Motor neuron (in vitro differentiated cells): ENCODE data around the gene CKAP2L. TPM values are rescaled to one million over a fixed set of nuclear protein-coding genes. Genes with fewer than 3 reads are reported as not detected.

Source experiments
- ATAC-seq, 8 experiments: fragments of 200-7000 bp; cut with Tn5 transposase; replicated peaks in 6 of 8; 2 replicates each; pipeline ENCODE4 v1.8.0; 2021; ENCODE audit warnings: mild to moderate bottlenecking in 8 of 8, moderate library complexity in 8 of 8
- H3K27ac ChIP-seq, 2 donors: fragments of 250-450 bp; sonication (Bioruptor Pico); 2 replicates each; pipeline ENCODE4 v1.9.0; 2021; ENCODE audit warnings: antibody characterized with exemption in 2 of 2, mild to moderate bottlenecking in 2 of 2, moderate library complexity in 1 of 2
- H3K4me1 ChIP-seq, 2 donors: fragments of 250-450 bp; sonication (Bioruptor Pico); replicated peaks in 1 of 2; 2 replicates each; pipeline ENCODE4 v1.6.1; 2021; ENCODE audit warnings: antibody characterized with exemption in 2 of 2, mild to moderate bottlenecking in 2 of 2, moderate library complexity in 1 of 2
- H3K4me3 ChIP-seq, 5 donors: fragments of 250-450 bp; sonication (Bioruptor Pico); 2 replicates each; pipeline ENCODE4 v1.9.0; 2021; ENCODE audit warnings: antibody characterized with exemption in 5 of 5, mild to moderate bottlenecking in 5 of 5, moderate library complexity in 4 of 5
- WGBS, 10 experiments: fragments of 450-650 bp; shearing (Covaris generic); methylation state at CpG; one replicate each; pipeline ENCODE4 v1.0.0; 2022; 5-methylcytosine and 5-hydroxymethylcytosine counted together
- in situ Hi-C, 9 experiments: fragments of 400-800 bp; cut with MboI; loops; one replicate each; pipeline ENCODE4 v1.15.0; 2021; ENCODE audit warnings: low sequenced_read_pairs in 9 of 9, low pct_unique_long_range_greater_than_20kb in 2 of 9; ENCODE audit not compliant: unreplicated experiment in 9 of 9
- total RNA-seq, 8 experiments: library from RNA; unstranded; fragments of 300-600 nt; gene quantifications; 2 replicates each; pipeline versions ENCODE4 v1.2.3 to v1.2.4, GENCODE V29; 2022

The CKAP2L gene
- total RNA-seq, 8 experiments from 2014 or later = 0.73 to 22.5 (median 1.2) TPM

GRCh38 chr2:112798979-112799975, 34.9 kb upstream of the CKAP2L start:
- peaks cover 6 to 10% of the 10 kb centered on the region in 2 donors for H3K4me1 ChIP-seq
- no peak overlapping the region for H3K27ac ChIP-seq
- in situ Hi-C loops = no loop called here
- 50 to 100% (median 90%) methylated on average over 1 to 6 of the region's 8 CpGs for WGBS, 10 experiments
- no peak overlapping the region for H3K4me3 ChIP-seq
- no peak for ATAC-seq

GRCh38 chr2:112796486-112796885, 32.1 kb upstream of the CKAP2L start:
- no peak for ATAC-seq
- WGBS, 10 experiments = 0 to 17% (median 0%) methylated on average over 1 of the region's 1 CpG; no CpG with 5 or more reads in 5 of the 10 experiments
- Histone ChIP-seq H3K4me1 (peaks cover 12% of the 10 kb centered on the region in 2 donors), H3K4me3 (no peak overlapping the region), H3K27ac (no peak overlapping the region)
- in situ Hi-C loops = no loop called here

- in situ Hi-C loops = no loop called here
- ATAC-seq = no peak
- H3K27ac ChIP-seq = no peak overlapping the region
- H3K4me3 ChIP-seq = no peak overlapping the region
- WGBS, 10 experiments = 75 to 100% (median 89%) methylated on average over 1 of the region's 1 CpG; no CpG with 5 or more reads in 3 of the 10 experiments
- H3K4me1 ChIP-seq = peaks cover 12% of the 10 kb centered on the region in 2 donors
Observed at GRCh38 chr2:112795774-112796173, 31.4 kb upstream of the CKAP2L start.

GRCh38 chr2:112794841-112795240, 30.4 kb upstream of the CKAP2L start:
- 90% methylated on average over 2 of the region's 3 CpGs; no CpG with 5 or more reads in 9 of the 10 experiments for WGBS, 10 experiments
- Histone ChIP-seq H3K4me3 (no peak overlapping the region), H3K27ac (no peak overlapping the region), H3K4me1 (peaks cover 12% of the 10 kb centered on the region in 2 donors)
- no peak for ATAC-seq
- in situ Hi-C loops = no loop called here

GRCh38 chr2:112794131-112794733, 29.8 kb upstream of the CKAP2L start:
- 30 to 77% (median 48%) methylated on average over 1 to 5 of the region's 5 CpGs for WGBS, 10 experiments
- Histone ChIP-seq H3K4me3 (no peak overlapping the region), H3K4me1 (peaks cover 12 to 16% of the 10 kb centered on the region in 2 donors), H3K27ac (peak overlapping the region; percentile 54 to 56)
- ATAC-seq = peak in 7 of 8 experiments; percentile 63 to 98 (median 95)
- in situ Hi-C loops = no loop called here

- no peak for ATAC-seq
- peak overlapping the region; percentile 54 to 56 for H3K27ac ChIP-seq
Observed at GRCh38 chr2:112793449-112793978, 29.1 kb upstream of the CKAP2L start.

GRCh38 chr2:112792419-112792818, 28.0 kb upstream of the CKAP2L start:
- peak in 3 of 8 experiments; percentile 54 to 71 (median 65) for ATAC-seq
- Histone ChIP-seq H3K4me3 (no peak overlapping the region), H3K4me1 (peaks cover 12 to 19% of the 10 kb centered on the region in 2 donors), H3K27ac (no peak overlapping the region)
- in situ Hi-C loops = no loop called here
- WGBS, 10 experiments = 10 to 75% (median 53%) methylated on average over 1 to 4 of the region's 5 CpGs

More at GRCh38 chr2:112793449-112793978, 29.1 kb upstream of the CKAP2L start:
- Histone ChIP-seq H3K4me3 (no peak overlapping the region), H3K4me1 (peaks cover 12 to 19% of the 10 kb centered on the region in 2 donors)
- in situ Hi-C loops = no loop called here
- 63 to 100% (median 94%) methylated on average over 1 to 3 of the region's 3 CpGs; no CpG with 5 or more reads in 3 of the 10 experiments for WGBS, 10 experiments

GRCh38 chr2:112791693-112792230, 27.4 kb upstream of the CKAP2L start:
- 92 to 100% (median 100%) methylated on average over 1 to 3 of the region's 3 CpGs; no CpG with 5 or more reads in 4 of the 10 experiments for WGBS, 10 experiments
- Histone ChIP-seq H3K4me1 (peaks cover 12 to 19% of the 10 kb centered on the region in 2 donors), H3K27ac (no peak overlapping the region), H3K4me3 (no peak overlapping the region)
- no peak for ATAC-seq
- in situ Hi-C loops = no loop called here

GRCh38 chr2:112791019-112791418, 26.6 kb upstream of the CKAP2L start:
- in situ Hi-C loops = no loop called here
- peaks cover 12 to 19% of the 10 kb centered on the region in 2 donors for H3K4me1 ChIP-seq
- peak in 3 of 8 experiments; percentile 41 to 75 (median 53) for ATAC-seq
- no peak overlapping the region for H3K27ac ChIP-seq
- 70 to 100% (median 82%) methylated on average over 1 to 2 of the region's 3 CpGs; no CpG with 5 or more reads in 6 of the 10 experiments for WGBS, 10 experiments
- no peak overlapping the region for H3K4me3 ChIP-seq

- no peak overlapping the region for H3K27ac ChIP-seq
- no peak for ATAC-seq
- no peak overlapping the region for H3K4me3 ChIP-seq
- peaks cover 12 to 19% of the 10 kb centered on the region in 2 donors for H3K4me1 ChIP-seq
- WGBS, 10 experiments = 92 to 100% (median 96%) methylated on average over 2 to 5 of the region's 5 CpGs; no CpG with 5 or more reads in 1 of the 10 experiments
- in situ Hi-C loops = no loop called here
Observed at GRCh38 chr2:112790305-112790704, 25.9 kb upstream of the CKAP2L start.

GRCh38 chr2:112789186-112789585, 24.8 kb upstream of the CKAP2L start:
- no peak overlapping the region for H3K27ac ChIP-seq
- in situ Hi-C loops = no loop called here
- no peak for ATAC-seq
- 38 to 100% (median 83%) methylated on average over 1 of the region's 1 CpG; no CpG with 5 or more reads in 2 of the 10 experiments for WGBS, 10 experiments
- H3K4me1 ChIP-seq = peaks cover 6 to 20% of the 10 kb centered on the region in 2 donors
- no peak overlapping the region for H3K4me3 ChIP-seq

GRCh38 chr2:112788653-112789052, 24.2 kb upstream of the CKAP2L start:
- H3K27ac ChIP-seq = no peak overlapping the region
- 75 to 100% (median 95%) methylated on average over 1 to 3 of the region's 3 CpGs; no CpG with 5 or more reads in 2 of the 10 experiments for WGBS, 10 experiments
- H3K4me1 ChIP-seq = peaks cover under 1 to 20% of the 10 kb centered on the region in 2 donors
- ATAC-seq = no peak
- no peak overlapping the region for H3K4me3 ChIP-seq
- in situ Hi-C loops = no loop called here
